Muscle of leg (tissue), 11 donors: ENCODE data around the gene MAGI1. TPM values are rescaled to one million over a fixed set of nuclear protein-coding genes. Genes with fewer than 3 reads are reported as not detected.
A peak's percentile ranks its signal among the peaks of the same experiment; 100 is the strongest.
"Not testable (repeated sequence)": the region's sequence is repeated elsewhere in the genome, so short reads cannot be mapped to it uniquely, and the experiment has no call there.

Experiments used
- DNase-seq: peaks from one replicate; pipeline ENCODE4 v3.0.0; 2013
- H3K27ac ChIP-seq: one replicate; pipeline ENCODE4 v1.5.1; 2013; ENCODE audit warnings: mild to moderate bottlenecking, low read length, control low read depth
- H3K27me3 ChIP-seq: one replicate; pipeline ENCODE4 v1.6.1; 2013; ENCODE audit warnings: low read length; ENCODE audit not compliant: control insufficient read depth, insufficient read depth
- H3K36me3 ChIP-seq: one replicate; pipeline ENCODE4 v1.6.1; 2013; ENCODE audit warnings: low read length; ENCODE audit not compliant: control insufficient read depth, insufficient read depth
- H3K4me1 ChIP-seq: one replicate; pipeline ENCODE4 v1.6.1; 2013; ENCODE audit warnings: low read length; ENCODE audit not compliant: control insufficient read depth, insufficient read depth
- H3K4me3 ChIP-seq: one replicate; pipeline ENCODE4 v1.5.1; 2013; ENCODE audit warnings: low read length, control low read depth
- H3K9me3 ChIP-seq: replicated peaks from 2 replicates; pipeline ENCODE4 v1.6.1; 2013; ENCODE audit warnings: low read depth, low read length; ENCODE audit not compliant: control insufficient read depth
- WGBS: methylation state at CpG from one replicate; pipeline ENCODE4 v1.1.5; 2013; ENCODE audit warnings: missing lambda C conversion rate; ENCODE audit not compliant: insufficient coverage; 5-methylcytosine and 5-hydroxymethylcytosine counted together
- polyA plus RNA-seq, 8 donors: library from polyadenylated mRNA; unstranded; fragments of 120-200 nt; gene quantifications; one replicate each; pipeline versions ENCODE4 v1.2.1 to v1.2.3, GENCODE V29; 2013; ENCODE audit warnings: inconsistent platforms in 1 of 8, low replicate concordance in 1 of 8; ENCODE audit not compliant: insufficient read length in 8 of 8, insufficient read depth in 1 of 8
- total RNA-seq: library from RNA; stranded (reverse); fragments of 120-200 nt; gene quantifications from one replicate; pipeline ENCODE4 v1.2.4, GENCODE V29; 2013

Gene MAGI1
- total and polyA plus RNA-seq, 9 donors, result 10.0 to 16.8 (median 12.0) TPM

DNA sequence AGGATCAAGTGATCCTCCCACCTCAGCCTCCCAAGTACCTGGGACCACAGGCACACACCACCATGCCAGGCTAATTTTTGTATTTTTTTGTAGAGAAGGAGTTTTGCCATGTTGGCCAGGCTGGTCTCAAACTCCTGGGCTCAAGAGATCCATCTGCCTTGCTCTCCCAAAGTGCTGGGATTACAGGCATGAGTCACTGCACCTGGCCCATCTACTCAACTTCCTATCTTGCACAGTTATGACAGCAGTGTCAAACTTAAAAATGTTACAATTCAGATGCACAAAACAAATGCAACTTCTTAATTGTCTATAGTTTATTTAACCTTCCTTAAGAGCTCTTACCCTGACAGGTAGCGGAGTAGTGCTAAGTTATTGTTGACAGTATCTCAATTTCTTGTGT is 319.1 kb downstream of the MAGI1 start:
- not testable (repeated sequence) for H3K4me1 ChIP-seq, DNase-seq, H3K9me3 ChIP-seq, H3K36me3 ChIP-seq, H3K27ac ChIP-seq, H3K4me3 ChIP-seq, H3K27me3 ChIP-seq
- WGBS, result no CpG with 5 or more reads among the region's 1 CpG

GRCh38 chr3:65717676-65718346 is 320.9 kb downstream of the MAGI1 start:
- WGBS, result 88% methylated on average over 1 of the region's 4 CpGs
- H3K4me3 ChIP-seq, result no peak overlapping the region
- no peaks in the 10 kb centered on the region for H3K36me3 ChIP-seq
- no peaks in the 10 kb centered on the region for H3K9me3 ChIP-seq
- H3K27ac ChIP-seq, result no peak overlapping the region
- DNase-seq, result no peak
- H3K4me1 ChIP-seq, result peaks cover 13% of the 10 kb centered on the region
- no peaks in the 10 kb centered on the region for H3K27me3 ChIP-seq

- Histone ChIP-seq H3K4me3 (no peak overlapping the region), H3K4me1 (peaks cover 22% of the 10 kb centered on the region), H3K36me3 (no peaks in the 10 kb centered on the region), H3K27me3 (no peaks in the 10 kb centered on the region), H3K9me3 (no peaks in the 10 kb centered on the region), H3K27ac (no peak overlapping the region)
- WGBS, result 67% methylated on average over 1 of the region's 4 CpGs
- peak; percentile 32 for DNase-seq
These were observed 322.5 kb downstream of the MAGI1 start for GRCh38 chr3:65716071-65716751.

- H3K36me3 ChIP-seq, result no peaks in the 10 kb centered on the region
- DNase-seq, result peak; percentile 61
- WGBS, result 49% methylated on average over 3 of the region's 6 CpGs
- H3K27me3 ChIP-seq, result no peaks in the 10 kb centered on the region
- no peaks in the 10 kb centered on the region for H3K9me3 ChIP-seq
- H3K4me1 ChIP-seq, result peaks cover 22% of the 10 kb centered on the region
- H3K4me3 ChIP-seq, result no peak overlapping the region
- H3K27ac ChIP-seq, result no peak overlapping the region
These were observed 324.6 kb downstream of the MAGI1 start for GRCh38 chr3:65714134-65714533.

DNA sequence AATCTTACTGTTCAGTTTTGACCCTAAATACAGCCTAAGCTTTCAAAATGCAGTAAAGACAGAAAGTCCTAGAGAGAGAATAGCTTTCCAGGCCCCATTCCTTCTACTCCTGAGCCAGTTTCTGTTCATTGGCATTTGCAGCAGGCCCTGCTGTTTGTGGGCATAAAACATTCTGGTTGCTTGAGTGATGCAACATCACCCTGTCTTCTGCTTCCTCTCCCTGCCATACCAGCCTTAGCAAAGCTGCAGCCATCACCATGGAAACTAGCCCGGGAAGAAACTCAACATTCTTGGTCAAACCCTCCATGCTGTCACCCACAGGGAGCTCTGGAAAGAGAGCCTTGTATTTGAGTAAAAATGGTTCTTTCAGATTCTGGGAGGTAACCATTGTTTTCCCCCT is 325.7 kb downstream of the MAGI1 start:
- Histone ChIP-seq H3K4me1 (peaks cover 22% of the 10 kb centered on the region), H3K27ac (no peak overlapping the region), H3K9me3 (no peaks in the 10 kb centered on the region), H3K36me3 (no peaks in the 10 kb centered on the region), H3K4me3 (no peak overlapping the region), H3K27me3 (no peaks in the 10 kb centered on the region)
- no CpG with 5 or more reads among the region's 1 CpG for WGBS
- peak; percentile 37 for DNase-seq

GRCh38 chr3:65712140-65712539 is 326.6 kb downstream of the MAGI1 start:
- 14% methylated on average over 2 of the region's 5 CpGs for WGBS
- Histone ChIP-seq H3K27me3 (no peaks in the 10 kb centered on the region), H3K36me3 (no peaks in the 10 kb centered on the region), H3K4me3 (no peak overlapping the region), H3K9me3 (no peaks in the 10 kb centered on the region), H3K27ac (no peak overlapping the region), H3K4me1 (peaks cover 22% of the 10 kb centered on the region)
- DNase-seq, result peak; percentile 87

- Histone ChIP-seq H3K4me3 (no peak overlapping the region), H3K9me3 (no peaks in the 10 kb centered on the region), H3K27me3 (no peaks in the 10 kb centered on the region), H3K36me3 (no peaks in the 10 kb centered on the region), H3K27ac (no peak overlapping the region), H3K4me1 (peaks cover 7% of the 10 kb centered on the region)
- DNase-seq, result no peak
- WGBS, result 95% methylated on average over 6 of the region's 13 CpGs
These were observed 331.7 kb downstream of the MAGI1 start for GRCh38 chr3:65706776-65707568.

- Histone ChIP-seq H3K4me1 (peaks cover 2% of the 10 kb centered on the region), H3K36me3 (no peaks in the 10 kb centered on the region), H3K9me3 (no peaks in the 10 kb centered on the region), H3K4me3 (no peak overlapping the region), H3K27ac (no peak overlapping the region), H3K27me3 (no peaks in the 10 kb centered on the region)
- no peak for DNase-seq
- 82% methylated on average over 3 of the region's 4 CpGs for WGBS
These were observed 332.4 kb downstream of the MAGI1 start for GRCh38 chr3:65706301-65706700.

DNA sequence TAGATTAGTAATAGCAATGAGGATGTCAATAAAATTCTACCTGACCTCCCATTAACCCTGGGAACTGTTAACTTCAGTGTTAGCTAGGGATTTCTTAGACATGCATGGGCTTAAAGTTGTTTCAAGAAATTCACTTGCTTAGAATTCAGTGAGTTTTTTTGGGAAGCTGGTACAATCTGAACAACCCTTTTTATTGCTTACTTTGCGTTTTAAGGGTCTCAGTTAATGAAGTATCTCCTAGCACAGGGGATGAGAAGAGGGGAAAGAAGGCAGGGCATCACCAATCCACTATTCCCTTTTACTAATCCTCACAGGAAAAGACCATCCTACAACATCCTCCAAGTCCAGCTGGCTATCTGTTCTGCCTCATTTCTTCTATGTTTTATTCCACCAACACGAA is 334.9 kb downstream of the MAGI1 start:
- 29% methylated on average over 1 of the region's 2 CpGs for WGBS
- no peaks in the 10 kb centered on the region for H3K9me3 ChIP-seq
- H3K4me1 ChIP-seq, result peaks cover 2% of the 10 kb centered on the region
- H3K4me3 ChIP-seq, result no peak overlapping the region
- no peaks in the 10 kb centered on the region for H3K27me3 ChIP-seq
- H3K27ac ChIP-seq, result no peak overlapping the region
- no peak for DNase-seq
- H3K36me3 ChIP-seq, result no peaks in the 10 kb centered on the region

DNA sequence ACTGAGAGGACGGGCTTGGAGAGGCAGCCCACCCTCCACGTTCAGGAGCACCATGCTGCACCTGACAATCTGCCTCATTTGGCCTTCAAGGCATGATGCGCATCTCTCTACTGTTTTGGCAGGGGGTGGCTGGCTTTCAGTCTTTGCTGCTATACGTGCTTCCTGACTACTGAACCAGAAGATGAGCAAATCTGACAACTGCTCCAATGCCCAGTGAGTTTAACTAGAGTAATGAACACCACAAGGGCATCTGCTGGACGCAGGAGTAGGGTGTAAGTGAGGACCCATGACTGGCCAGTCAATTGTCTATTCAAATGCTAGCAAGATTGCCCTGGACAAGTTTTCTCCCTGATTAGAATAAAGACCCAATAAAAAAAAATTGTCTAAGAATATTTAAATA is 335.7 kb downstream of the MAGI1 start:
- Histone ChIP-seq H3K36me3 (no peaks in the 10 kb centered on the region), H3K9me3 (no peaks in the 10 kb centered on the region), H3K27ac (no peak overlapping the region), H3K4me3 (no peak overlapping the region), H3K4me1 (peaks cover 2% of the 10 kb centered on the region), H3K27me3 (no peaks in the 10 kb centered on the region)
- 80% methylated on average over 3 of the region's 5 CpGs for WGBS
- DNase-seq, result no peak
